Measurements from ENCODE around the gene RLN1. TPM values are rescaled to one million over a fixed set of nuclear protein-coding genes. Genes with fewer than 3 reads are reported as not detected.

Gene RLN1
- total and polyA plus RNA-seq, 2 experiments from 2014 or later, result 1.2 to 3.0 TPM

- Mint-ChIP-seq H3K27me3 (ENCODE audit: insufficient read depth, low read depth, poor library complexity) (peaks cover 2% of the 10 kb centered on the region), H3K27ac (no peak overlapping the region), H3K36me3 (ENCODE audit: low read depth) (no peaks in the 10 kb centered on the region; the same call in 2 of the 3 replicates), H3K4me1 (peaks cover 8% of the 10 kb centered on the region), H3K9me3 (no peaks in the 10 kb centered on the region), H3K4me3 (no peak overlapping the region)
- Histone ChIP-seq H2AFZ (no peak overlapping the region), H3K4me1 (ENCODE audit: insufficient read depth) (no peaks in the 10 kb centered on the region), H3K4me3 (no peak overlapping the region), H3K27ac (ENCODE audit: low read depth) (no peak overlapping the region), H4K20me1 (replicated peaks; ENCODE audit: insufficient read depth) (no peaks in the 10 kb centered on the region), H3K9me2 (ENCODE audit: insufficient read depth) (peaks cover 5% of the 10 kb centered on the region), H3K27me3 (ENCODE audit: insufficient read depth) (no peaks in the 10 kb centered on the region), H3K79me2 (replicated peaks; ENCODE audit: insufficient read depth) (no peaks in the 10 kb centered on the region), H3F3A (replicated peaks; ENCODE audit: low read depth) (no peaks in the 10 kb centered on the region), H3K36me3 (ENCODE audit: insufficient read depth) (no peaks in the 10 kb centered on the region), H3K4me2 (no peak overlapping the region)
- ATAC-seq, result no peak
- no peak for DNase-seq (ENCODE audit: low spot score)
- TF ChIP-seq EZH2phosphoT487 (IDR thresholded peaks at IDR 0.05; ENCODE audit: unreplicated experiment) (no peak), ZNF114 (CRISPR knock-in tag; IDR thresholded peaks at IDR 0.05) (no peak), JUNB (IDR thresholded peaks at IDR 0.05; ENCODE audit: unreplicated experiment) (no peak), STAT1 (IDR thresholded peaks at IDR 0.05; ENCODE audit: unreplicated experiment) (no peak), EZH2 (IDR thresholded peaks at IDR 0.05; ENCODE audit: low read depth, unreplicated experiment) (no peak), CTCF (conservative IDR thresholded peaks at IDR 0.05; ENCODE audit: low read depth in 2 of 2) (no peak)
Observed at GRCh38 chr9:5292141-5292540, 47.5 kb downstream of the RLN1 start.

GRCh38 chr9:5288591-5288990, 51.1 kb downstream of the RLN1 start:
- Histone ChIP-seq H3K4me1 (ENCODE audit: insufficient read depth) (no peaks in the 10 kb centered on the region), H3K79me2 (replicated peaks; ENCODE audit: insufficient read depth) (no peaks in the 10 kb centered on the region), H2AFZ (no peak overlapping the region), H3K36me3 (ENCODE audit: insufficient read depth) (no peaks in the 10 kb centered on the region), H4K20me1 (replicated peaks; ENCODE audit: insufficient read depth) (no peaks in the 10 kb centered on the region), H3K27me3 (ENCODE audit: insufficient read depth) (no peaks in the 10 kb centered on the region), H3K4me2 (no peak overlapping the region), H3F3A (replicated peaks; ENCODE audit: low read depth) (no peaks in the 10 kb centered on the region), H3K9me2 (ENCODE audit: insufficient read depth) (peaks cover 5% of the 10 kb centered on the region), H3K27ac (ENCODE audit: low read depth) (no peak overlapping the region), H3K4me3 (no peak overlapping the region)
- ATAC-seq (no peak), DNase-seq (ENCODE audit: low spot score) (no peak)
- Mint-ChIP-seq H3K4me1 (peaks cover 8% of the 10 kb centered on the region), H3K9me3 (no peaks in the 10 kb centered on the region), H3K4me3 (no peak overlapping the region), H3K36me3 (ENCODE audit: low read depth) (no peaks in the 10 kb centered on the region; the same call in 2 of the 3 replicates), H3K27ac (no peak overlapping the region), H3K27me3 (ENCODE audit: insufficient read depth, low read depth, poor library complexity) (peaks cover 2% of the 10 kb centered on the region)
- TF ChIP-seq POLR2AphosphoS5 (IDR thresholded peaks at IDR 0.05; ENCODE audit: low read depth), result no peak
- TF ChIP-seq NANOG (IDR thresholded peaks at IDR 0.05; ENCODE audit: borderline replicate concordance), result no peak
- no peak for TF ChIP-seq ZNF331 (CRISPR knock-in tag; IDR thresholded peaks at IDR 0.05; ENCODE audit: low read depth)
- no peak for TF ChIP-seq REST (IDR thresholded peaks at IDR 0.05; ENCODE audit: unreplicated experiment)
- TF ChIP-seq ZNF114 (CRISPR knock-in tag; IDR thresholded peaks at IDR 0.05), result no peak
- TF ChIP-seq EZH2phosphoT487 (IDR thresholded peaks at IDR 0.05; ENCODE audit: unreplicated experiment), result no peak
- TF ChIP-seq STAT1 (IDR thresholded peaks at IDR 0.05; ENCODE audit: unreplicated experiment), result no peak
- TF ChIP-seq CTCF (conservative IDR thresholded peaks at IDR 0.05; ENCODE audit: low read depth in 2 of 2), result no peak
- TF ChIP-seq ETS1 (IDR thresholded peaks at IDR 0.05), result no peak
